Stimulated activated CD8-positive, alpha-beta memory T cell treated with anti-CD3 and anti-CD28 coated beads, Interleukin-12 subunit alpha, Interleukin-12 subunit beta, amount 100 ng/mL, for 4 hours (primary cell): ENCODE results near the gene UVSSA.
"Not testable (repeated sequence)": the region's sequence is repeated elsewhere in the genome, so short reads cannot be mapped to it uniquely, and the experiment has no call there.

Source experiments
- DNase-seq: peaks from one replicate; pipeline ENCODE4 v3.0.0-alpha.2; 2020; ENCODE audit warnings: low read depth

Gene UVSSA

GRCh38 chr4:1364748-1365147 is 17.7 kb downstream of the UVSSA start:
- DNase-seq, result no peak

GRCh38 chr4:1365271-1366178 is 18.5 kb downstream of the UVSSA start:
- DNase-seq, result no peak

GRCh38 chr4:1366371-1367229 is 19.6 kb downstream of the UVSSA start:
- no peak for DNase-seq

GRCh38 chr4:1367230-1367935 is 20.4 kb downstream of the UVSSA start:
- no peak for DNase-seq

GRCh38 chr4:1367936-1368289 is 20.9 kb downstream of the UVSSA start:
- DNase-seq, result no peak

GRCh38 chr4:1368421-1369090 is 21.5 kb downstream of the UVSSA start:
- no peak for DNase-seq

- no peak for DNase-seq
Measured at GRCh38 chr4:1369091-1369450, 22.1 kb downstream of the UVSSA start.

- DNase-seq, result no peak
Measured at GRCh38 chr4:1369479-1370079, 22.6 kb downstream of the UVSSA start.

- DNase-seq, result no peak
Measured at GRCh38 chr4:1370321-1371124, 23.5 kb downstream of the UVSSA start.

- no peak for DNase-seq
Measured at GRCh38 chr4:1371176-1372165, 24.5 kb downstream of the UVSSA start.

GRCh38 chr4:1372576-1372975 is 25.6 kb downstream of the UVSSA start:
- not testable (repeated sequence) for DNase-seq

GRCh38 chr4:1373892-1374705 is 27.1 kb downstream of the UVSSA start:
- no peak for DNase-seq

GRCh38 chr4:1374706-1375045 is 27.7 kb downstream of the UVSSA start:
- no peak for DNase-seq

GRCh38 chr4:1375051-1375721 is 28.2 kb downstream of the UVSSA start:
- no peak for DNase-seq

- DNase-seq, result no peak
Measured at GRCh38 chr4:1375761-1376322, 28.8 kb downstream of the UVSSA start.

GRCh38 chr4:1376391-1376840 is 29.4 kb downstream of the UVSSA start:
- DNase-seq, result no peak

GRCh38 chr4:1376841-1377605 is 30.0 kb downstream of the UVSSA start:
- DNase-seq, result no peak
